Astrocyte (in vitro differentiated cells and primary cell): ENCODE data around the gene FUT2.

ENCODE experiments used
- CTCF ChIP-seq: IDR thresholded peaks from 2 replicates; pipeline ENCODE4 v1.5.1; 2011; ENCODE audit warnings: low read depth, mild to moderate bottlenecking, inconsistent platforms, low read length, moderate library complexity; ENCODE audit not compliant: insufficient read depth
- EZH2 ChIP-seq: IDR thresholded peaks from 2 replicates; pipeline ENCODE4 v1.6.1; 2012; ENCODE audit warnings: mild to moderate bottlenecking, low read length, inconsistent platforms; ENCODE audit not compliant: insufficient read depth

DNA sequence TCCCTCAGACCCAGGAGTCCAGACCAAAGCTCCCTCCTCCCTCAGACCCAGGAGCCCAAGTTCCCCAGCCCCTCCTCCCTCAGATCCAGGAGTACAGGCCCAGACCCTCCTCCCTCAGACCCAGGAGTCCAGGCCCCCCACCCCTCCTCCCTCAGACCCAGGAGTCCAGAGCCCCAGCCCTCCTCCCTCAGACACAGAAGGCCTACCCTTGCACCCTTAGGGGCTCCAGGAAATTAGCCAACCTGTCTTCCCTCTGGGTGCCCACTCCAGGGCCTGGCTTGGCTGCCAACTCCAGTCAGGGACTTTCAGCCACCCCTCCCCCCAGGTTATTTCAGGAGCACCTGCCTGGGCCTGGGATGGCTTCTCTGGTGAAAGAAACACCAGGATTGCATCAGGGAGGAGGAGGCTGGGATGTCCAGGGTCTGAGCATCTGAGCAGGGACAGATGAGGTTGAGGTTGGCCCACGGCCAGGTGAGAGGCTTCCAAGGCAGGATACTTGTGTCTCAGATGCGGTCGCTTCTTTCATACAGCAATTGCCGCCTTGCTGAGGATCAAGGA, 59.4 kb downstream of the FUT2 start, which contains the start of gene FGF21:
- TF ChIP-seq CTCF: no peak
- no peak for TF ChIP-seq EZH2
